H1 (cell line): ENCODE data around the gene GAS6. TPM values are rescaled to one million over a fixed set of nuclear protein-coding genes. Genes with fewer than 3 reads are reported as not detected.

ENCODE experiments used
- CTCF ChIA-PET: fragments of 300-600 bp; sonication (Branson Sonifier 250); formaldehyde crosslinking; loops from one replicate; lab custom pipeline; 2021; ENCODE audit not compliant: partially characterized antibody; lab: Charles Lee
- POLR2A ChIA-PET: fragments of 300-600 bp; sonication (Branson Sonifier 250); formaldehyde crosslinking; loops from one replicate; lab custom pipeline; 2021; ENCODE audit warnings: inconsistent platforms; ENCODE audit not compliant: partially characterized antibody; lab: Charles Lee
- DNase-seq, 2 experiments: peaks; one replicate each; pipeline versions ENCODE4 v3.0.0 to v3.0.0-alpha.2; 2010 to 2022; ENCODE audit warnings: low spot score in 2 of 2, low read depth in 1 of 2, mixed read lengths in 1 of 2
- FAIRE-seq: peaks from 2 replicates; lab custom pipeline; 2011; peaks lifted over from hg19 to GRCh38; lab: Jason Lieb, UNC
- H2AFZ ChIP-seq: 2 replicates; pipeline ENCODE4 v1.8.1; 2012; ENCODE audit warnings: low read length, inconsistent platforms
- H2AK5ac ChIP-seq: 2 replicates; pipeline ENCODE4 v1.6.1; 2013; ENCODE audit warnings: low read depth, low read length
- H2BK120ac ChIP-seq: replicated peaks from 2 replicates; pipeline ENCODE3; 2013; ENCODE audit warnings: low read depth, low read length, inconsistent platforms
- H2BK12ac ChIP-seq: 2 replicates; pipeline ENCODE4 v1.6.1; 2013; ENCODE audit warnings: low read depth, low read length
- H2BK15ac ChIP-seq: 2 replicates; pipeline ENCODE4 v1.6.1; 2013; ENCODE audit warnings: low read length
- H2BK20ac ChIP-seq: 2 replicates; pipeline ENCODE4 v1.6.1; 2013; ENCODE audit warnings: low read length
- H2BK5ac ChIP-seq: 2 replicates; pipeline ENCODE4 v1.6.1; 2013; ENCODE audit warnings: low read depth, low read length
- H3K14ac ChIP-seq: 2 replicates; pipeline ENCODE4 v1.6.1; 2013; ENCODE audit warnings: inconsistent platforms; ENCODE audit not compliant: insufficient read length
- H3K18ac ChIP-seq: 2 replicates; pipeline ENCODE4 v1.6.1; 2013; ENCODE audit warnings: low read length; ENCODE audit errors: extremely low read depth
- H3K23ac ChIP-seq: 2 replicates; pipeline ENCODE4 v1.6.1; 2013; ENCODE audit warnings: inconsistent platforms; ENCODE audit not compliant: insufficient read length
- H3K23me2 ChIP-seq: 2 replicates; pipeline ENCODE4 v1.6.1; 2013; ENCODE audit warnings: low read depth, low read length
- H3K27ac ChIP-seq: 2 replicates; pipeline ENCODE4 v1.6.1; 2011; ENCODE audit warnings: low read depth, low read length, inconsistent platforms
- H3K27me3 ChIP-seq, 4 experiments: replicated peaks in 1 of 4; 1 replicate in 1 of 4; 2 replicates in 3 of 4; pipeline versions ENCODE4 v1.6.1 to v1.8.1; 2011 to 2013; ENCODE audit warnings: low read length in 3 of 4, mild to moderate bottlenecking in 3 of 4, inconsistent platforms in 2 of 4, mixed read lengths in 2 of 4, moderate library complexity in 1 of 4; ENCODE audit not compliant: control insufficient read depth in 3 of 4, insufficient read depth in 3 of 4; ENCODE audit errors: extremely low read depth in 1 of 4
- H3K36me3 ChIP-seq, 4 experiments: 2 replicates each; pipeline versions ENCODE4 v1.6.1 to v1.8.1; 2011 to 2013; ENCODE audit warnings: mild to moderate bottlenecking in 4 of 4, low read length in 3 of 4, moderate library complexity in 2 of 4, control low read depth in 1 of 4, inconsistent platforms in 1 of 4; ENCODE audit not compliant: insufficient read depth in 4 of 4, control insufficient read depth in 2 of 4
- H3K4ac ChIP-seq: replicated peaks from 2 replicates; pipeline ENCODE3; 2013; ENCODE audit warnings: low read length, low read depth, mixed read lengths, inconsistent platforms; ENCODE audit not compliant: insufficient read length
- H3K4me1 ChIP-seq, 4 experiments: replicated peaks in 1 of 4; 1 replicate in 1 of 4; 2 replicates in 3 of 4; pipeline versions ENCODE4 v1.6.1 to v1.8.1; 2011 to 2013; ENCODE audit warnings: low read length in 3 of 4, inconsistent platforms in 2 of 4, mixed read lengths in 1 of 4; ENCODE audit not compliant: insufficient read depth in 4 of 4, control insufficient read depth in 3 of 4
- H3K4me2 ChIP-seq, 2 experiments: 2 replicates each; pipeline versions ENCODE4 v1.6.1 to v1.8.1; 2011 to 2013; ENCODE audit warnings: low read depth in 2 of 2, low read length in 2 of 2, control low read depth in 1 of 2, inconsistent platforms in 1 of 2, mild to moderate bottlenecking in 1 of 2; ENCODE audit not compliant: insufficient read depth in 1 of 2
- H3K4me3 ChIP-seq, 4 experiments: fragments of 200-600, 300-600 bp in 1 of 4; sonication (generic), shearing (Covaris generic), sonication (Bioruptor Twin) in 1 of 4; 2 replicates each; pipeline versions ENCODE4 v1.5.1 to v1.8.1; 2011 to 2016; ENCODE audit warnings: low read length in 4 of 4, low read depth in 3 of 4, control low read depth in 2 of 4, inconsistent platforms in 2 of 4, mild to moderate bottlenecking in 2 of 4, mixed read lengths in 1 of 4, moderate library complexity in 1 of 4; ENCODE audit not compliant: insufficient read depth in 2 of 4; ENCODE audit errors: extremely low read depth in 1 of 4
- H3K56ac ChIP-seq: replicated peaks from 2 replicates; pipeline ENCODE3; 2013; ENCODE audit warnings: low read depth, mild to moderate bottlenecking, mixed read lengths, low read length, inconsistent platforms; ENCODE audit not compliant: insufficient read length
- H3K79me1 ChIP-seq: 2 replicates; pipeline ENCODE4 v1.6.1; 2013; ENCODE audit warnings: low read depth, low read length, control low read depth
- H3K79me2 ChIP-seq, 2 experiments: 2 replicates each; pipeline versions ENCODE4 v1.6.1 to v1.8.1; 2012 to 2013; ENCODE audit warnings: low read length in 2 of 2, mild to moderate bottlenecking in 2 of 2, inconsistent platforms in 1 of 2; ENCODE audit not compliant: insufficient read depth in 2 of 2, control insufficient read depth in 1 of 2
- H3K9ac ChIP-seq, 4 experiments: replicated peaks in 1 of 4; 1 replicate in 1 of 4; 2 replicates in 3 of 4; pipeline versions ENCODE4 v1.6.1 to v1.8.1; 2011 to 2013; ENCODE audit warnings: low read depth in 3 of 4, low read length in 3 of 4, control low read depth in 2 of 4, mild to moderate bottlenecking in 2 of 4, moderate library complexity in 2 of 4, inconsistent platforms in 1 of 4; ENCODE audit errors: extremely low read depth in 1 of 4
- H3K9me3 ChIP-seq, 2 experiments: 2 replicates each; pipeline versions ENCODE4 v1.6.1 to v1.8.1; 2012 to 2013; ENCODE audit warnings: mild to moderate bottlenecking in 2 of 2, moderate library complexity in 2 of 2, control low read depth in 1 of 2, inconsistent platforms in 1 of 2, low read depth in 1 of 2, low read length in 1 of 2, mixed read lengths in 1 of 2; ENCODE audit not compliant: insufficient read depth in 2 of 2
- H4K20me1 ChIP-seq, 2 experiments: replicated peaks in 1 of 2; 2 replicates each; pipeline versions ENCODE3 to v1.8.1; 2011 to 2013; ENCODE audit warnings: inconsistent platforms in 2 of 2, low read length in 2 of 2, mild to moderate bottlenecking in 1 of 2; ENCODE audit not compliant: insufficient read depth in 2 of 2, control insufficient read depth in 1 of 2
- H4K5ac ChIP-seq: 2 replicates; pipeline ENCODE4 v1.6.1; 2013; ENCODE audit warnings: low read length, low read depth, mixed read lengths, inconsistent platforms; ENCODE audit not compliant: insufficient read length
- H4K8ac ChIP-seq: 2 replicates; pipeline ENCODE4 v1.8.0; 2013; ENCODE audit warnings: mild to moderate bottlenecking, moderate library complexity, low read length, inconsistent platforms; ENCODE audit not compliant: insufficient read depth; ENCODE audit errors: extremely low read depth
- H4K91ac ChIP-seq: replicated peaks from 2 replicates; pipeline ENCODE3; 2013; ENCODE audit warnings: low read length, mixed read lengths, inconsistent platforms; ENCODE audit not compliant: insufficient read length
- RXRA ChIP-seq: IDR thresholded peaks from 2 replicates; pipeline ENCODE4 v1.6.1; 2011; ENCODE audit warnings: low read depth, mild to moderate bottlenecking, low read length, moderate library complexity; ENCODE audit not compliant: insufficient read depth
- WGBS, 2 experiments: shearing (Covaris generic) in 1 of 2; methylation state at CpG; one replicate each; pipeline versions ENCODE4 v1.1.6 to v1.1.7; 2013 to 2015; ENCODE audit warnings: low lambda C conversion rate in 2 of 2, mixed read lengths in 2 of 2, inconsistent platforms in 1 of 2, low coverage in 1 of 2, missing lambda C conversion rate in 1 of 2; ENCODE audit not compliant: insufficient replicate concordance in 2 of 2, insufficient coverage in 1 of 2, insufficient read length in 1 of 2; ENCODE audit errors: extremely low coverage in 1 of 2, missing lambda C conversion rate in 1 of 2; 5-methylcytosine and 5-hydroxymethylcytosine counted together
- polyA plus RNA-seq, 7 experiments: library from polyadenylated mRNA; depleted of rRNA in 3 of 7; stranded (reverse) in 5 of 7; unstranded in 2 of 7; fragments of >200 nt in 5 of 7; fragments of 200-250 nt in 2 of 7; gene quantifications; 1 replicate in 5 of 7; 2 replicates in 1 of 7; 4 replicates in 1 of 7; pipeline versions ENCODE4 v1.2.1 to v1.2.3, GENCODE V29; 2011 to 2013; ENCODE audit warnings: missing spikeins in 2 of 7, mixed read lengths in 2 of 7
- total RNA-seq: library from RNA; stranded (reverse); fragmentation: NEBNext Ultra II Directional; extraction: Animal tissue kit (Norgen Biotek cat#: 25700); gene quantifications from 2 replicates; pipeline ENCODE4 v1.2.1, GENCODE V29; 2021

Gene GAS6
- total and polyA plus RNA-seq, 2 of the 8 experiments (the other 6 are each of a cell fraction or from before 2014, with no cell fraction given) = 18.6 to 31.0 TPM

- no peak overlapping the region for H3K23ac ChIP-seq
- H2BK20ac ChIP-seq = no peak overlapping the region
- H3K9me3 ChIP-seq = no peaks in the 10 kb centered on the region; a peak in 1 of 4 replicates
- H2BK12ac ChIP-seq = no peak overlapping the region
- H3K23me2 ChIP-seq = peaks cover 12% of the 10 kb centered on the region; the same call in 1 of the 2 replicates
- no peak for DNase-seq
- no peak overlapping the region for H2BK5ac ChIP-seq
- H2AFZ ChIP-seq = no peak overlapping the region
- no peak overlapping the region for H3K18ac ChIP-seq
- no peaks in the 10 kb centered on the region for H3K79me2 ChIP-seq
- no peak overlapping the region for H4K8ac ChIP-seq
- H3K56ac ChIP-seq = no peak overlapping the region
- no peak overlapping the region for H3K14ac ChIP-seq
- no peak for FAIRE-seq
- H3K27me3 ChIP-seq = no peaks in the 10 kb centered on the region
- H3K27ac ChIP-seq = no peak overlapping the region
- no peaks in the 10 kb centered on the region; a peak in 1 of 8 replicates for H3K36me3 ChIP-seq
- H2BK15ac ChIP-seq = no peak overlapping the region
- no peak overlapping the region for H4K91ac ChIP-seq
- no peak overlapping the region for H3K9ac ChIP-seq
- H2BK120ac ChIP-seq = no peak overlapping the region
- POLR2A ChIA-PET = interaction anchor here (1.4 kb wide), 1 partner anchor 11 kb away, joined by 3 read pairs; no protein-coding TSS in a partner anchor
- no peak overlapping the region for H3K4me2 ChIP-seq
- 92% methylated on average over 10 of the region's 19 CpGs; no CpG with 5 or more reads in 1 of the 2 experiments for WGBS, 2 experiments
- no peaks in the 10 kb centered on the region for H3K79me1 ChIP-seq
- H3K4me1 ChIP-seq = peaks cover 0 to 6% (median 1%) of the 10 kb centered on the region in 4 experiments; a peak in 2 of 7 replicates
- no peak overlapping the region for H3K4ac ChIP-seq
- peaks cover 0 to 5% of the 10 kb centered on the region in 2 experiments for H4K20me1 ChIP-seq
- H3K4me3 ChIP-seq = no peak overlapping the region
- H2AK5ac ChIP-seq = no peak overlapping the region
- CTCF ChIA-PET = interaction anchor here (1.2 to 3.2 kb wide), 2 partner anchors 11 kb away, joined by 3 to 18 read pairs; no protein-coding TSS in a partner anchor
- H4K5ac ChIP-seq = no peak overlapping the region
- no peak for TF ChIP-seq RXRA
These were observed 72.1 kb downstream of the GAS6 start for GRCh38 chr13:113791761-113792160.
